Stimulated activated naive CD8-positive, alpha-beta T cell treated with anti-CD3 and anti-CD28 coated beads, Interleukin-15, Interleukin-2, amounts not matched to agents 100 U/mL and 50 U/mL, for 24 hours (primary cell): ENCODE measurements around the gene PRKCA.

Source experiments
- ATAC-seq: fragments of 150-1000 bp; cut with Tn5 transposase; one replicate; pipeline ENCODE4 v1.10.0; 2021
- DNase-seq: peaks from one replicate; pipeline ENCODE4 v3.0.0; 2021

PRKCA gene

GRCh38 chr17:66776999-66777688, 474.7 kb downstream of the PRKCA start:
- no peak for ATAC-seq
- no peak for DNase-seq

GRCh38 chr17:66777689-66778225, 475.3 kb downstream of the PRKCA start:
- ATAC-seq = no peak

GRCh38 chr17:66778531-66779236, 476.3 kb downstream of the PRKCA start:
- ATAC-seq = no peak
- DNase-seq = no peak

More at GRCh38 chr17:66777689-66778225, 475.3 kb downstream of the PRKCA start:
- no peak for DNase-seq

DNA sequence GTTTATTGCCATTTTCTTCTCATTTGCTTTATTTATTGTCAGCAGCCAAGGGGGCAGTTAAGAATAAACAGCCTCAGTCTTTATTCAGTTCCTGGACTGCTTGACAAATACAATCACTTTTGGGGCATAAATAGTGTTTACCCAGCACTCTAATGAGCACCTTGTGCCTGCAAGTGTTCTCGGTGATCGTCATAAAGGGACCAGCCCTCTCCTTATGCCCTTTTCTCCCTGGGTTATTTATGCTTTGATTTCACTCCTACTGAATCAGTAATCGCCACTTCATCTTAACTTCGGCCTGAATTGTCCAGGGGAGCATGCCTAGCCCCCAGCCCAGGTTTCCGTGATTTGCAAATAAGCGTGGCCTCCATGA, 476.8 kb downstream of the PRKCA start:
- DNase-seq (no peak), ATAC-seq (no peak)

- DNase-seq = no peak
- no peak for ATAC-seq
Observed at GRCh38 chr17:66781135-66781534, 478.7 kb downstream of the PRKCA start.

- no peak for ATAC-seq
- DNase-seq = no peak
Observed at GRCh38 chr17:66782851-66783250, 480.4 kb downstream of the PRKCA start.

DNA sequence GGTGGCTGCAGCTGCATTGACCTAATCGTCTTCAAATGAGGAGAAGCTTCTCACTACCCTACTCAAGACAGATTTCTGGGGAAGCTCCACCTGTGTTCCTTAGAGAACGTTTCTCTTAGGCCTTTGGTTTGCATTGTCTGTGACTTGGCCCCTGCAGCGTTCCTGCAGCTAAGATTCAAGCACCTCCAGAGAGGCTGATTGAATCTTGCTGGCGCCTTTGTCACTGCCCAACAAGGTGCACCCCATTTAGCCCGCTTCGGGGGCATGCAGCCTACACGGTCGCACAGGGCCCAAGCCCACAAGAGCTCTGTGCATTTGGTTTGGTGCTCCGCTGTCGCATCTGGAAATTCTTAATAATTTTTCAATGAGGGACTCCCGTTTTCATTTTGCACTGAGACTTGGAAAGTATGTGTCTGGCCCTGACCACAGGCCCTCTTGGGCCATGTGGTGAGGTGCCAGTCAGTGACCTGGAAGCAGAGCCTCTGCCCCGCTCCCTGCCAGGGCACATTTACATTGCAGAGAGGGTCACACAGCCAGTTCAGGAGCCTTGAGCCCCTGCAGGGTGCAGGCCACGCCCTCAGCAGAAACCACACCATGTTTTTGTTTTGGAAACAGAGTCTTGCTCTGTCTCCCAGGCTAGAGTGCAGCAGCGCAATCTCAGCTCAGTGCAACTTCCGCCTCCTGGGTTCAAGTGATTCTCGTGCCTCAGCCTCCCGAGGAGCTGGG, 481.4 kb downstream of the PRKCA start:
- DNase-seq (no peak), ATAC-seq (peak; percentile 50)

GRCh38 chr17:66784621-66785364, 482.4 kb downstream of the PRKCA start:
- no peak for ATAC-seq

DNA sequence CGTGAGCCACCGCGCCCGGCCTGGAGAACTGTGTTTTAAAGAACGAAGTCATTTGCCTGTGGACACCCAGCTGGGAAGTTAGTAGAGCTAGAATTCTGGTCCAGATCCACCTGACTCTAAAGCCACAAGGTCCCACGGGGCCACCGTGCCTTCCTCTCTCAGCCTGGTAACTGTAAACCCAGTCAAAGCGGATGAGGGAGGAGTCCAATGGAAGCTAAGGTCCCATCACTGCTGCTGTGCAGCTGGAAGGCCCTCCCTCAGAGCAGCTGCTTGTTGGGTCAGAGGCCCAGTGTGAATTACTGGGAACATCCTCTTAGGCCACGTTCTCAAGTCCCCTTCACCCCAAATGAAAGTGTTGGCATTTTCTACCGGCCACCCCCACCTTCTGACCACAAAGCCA, 483.7 kb downstream of the PRKCA start:
- DNase-seq (no peak), ATAC-seq (no peak)

More at GRCh38 chr17:66784621-66785364, 482.4 kb downstream of the PRKCA start:
- no peak for DNase-seq

GRCh38 chr17:66787914-66788313, 485.5 kb downstream of the PRKCA start:
- DNase-seq (no peak), ATAC-seq (no peak)

GRCh38 chr17:66789093-66789492, 486.7 kb downstream of the PRKCA start:
- ATAC-seq (no peak), DNase-seq (no peak)

GRCh38 chr17:66789961-66790437, 487.6 kb downstream of the PRKCA start:
- ATAC-seq (no peak), DNase-seq (no peak)

GRCh38 chr17:66790501-66791061, 488.2 kb downstream of the PRKCA start:
- DNase-seq (no peak), ATAC-seq (no peak)

GRCh38 chr17:66791347-66791746, 488.9 kb downstream of the PRKCA start:
- DNase-seq = no peak
- ATAC-seq = no peak

DNA sequence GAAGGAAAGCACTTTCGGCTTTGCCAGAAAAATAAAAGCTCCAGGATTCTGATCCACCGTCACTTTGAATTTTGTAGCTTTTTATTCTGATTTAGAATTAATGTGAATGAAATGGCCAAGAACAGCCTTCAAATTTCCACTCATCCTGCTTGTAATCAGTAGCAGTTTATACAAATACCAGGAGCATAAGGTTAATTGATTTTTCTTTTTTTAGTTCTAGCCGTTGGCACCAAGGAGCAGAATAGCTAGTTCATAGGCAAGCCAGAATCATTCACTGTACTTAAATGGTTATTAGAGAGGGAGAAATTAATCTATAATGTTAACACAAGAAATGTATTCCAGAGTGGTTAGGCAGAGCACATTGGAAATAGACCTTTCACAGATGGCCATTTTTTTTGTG, 491.4 kb downstream of the PRKCA start:
- DNase-seq (no peak), ATAC-seq (no peak)

- DNase-seq (no peak), ATAC-seq (no peak)
Observed at GRCh38 chr17:66795486-66795885, 493.1 kb downstream of the PRKCA start.

DNA sequence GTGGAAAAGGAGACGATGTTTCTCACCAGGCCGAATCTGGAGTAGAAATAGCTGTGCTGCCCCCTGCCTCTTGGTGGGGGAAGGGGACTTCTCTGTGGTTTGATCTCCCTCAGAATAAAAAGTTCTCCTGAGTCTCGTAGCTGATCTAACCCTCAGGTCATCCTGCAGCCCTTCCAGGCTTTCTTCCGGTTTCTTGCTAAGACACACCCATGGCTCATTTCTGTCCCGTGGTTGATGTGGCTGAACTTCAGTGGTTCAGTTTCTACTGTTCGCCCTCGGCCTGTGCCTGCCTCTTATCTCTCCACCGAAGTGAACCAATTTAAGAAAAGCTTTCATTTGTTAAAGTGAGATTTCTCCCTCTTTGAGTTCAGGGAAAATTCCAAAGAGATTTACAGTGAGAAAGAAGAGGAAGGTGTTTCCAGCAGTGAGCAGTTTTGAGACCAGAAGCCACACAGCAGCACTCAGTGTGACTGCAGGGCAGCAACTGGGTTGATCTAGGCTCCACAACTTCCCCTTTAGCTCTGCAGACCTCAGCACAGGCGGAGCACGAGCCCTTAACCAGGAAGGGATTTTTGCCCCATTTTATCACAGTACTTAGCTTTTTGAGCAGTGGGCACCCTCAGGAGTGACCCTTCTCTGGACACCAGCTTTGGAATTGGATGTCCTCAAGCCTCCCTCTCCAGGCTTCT, 497.6 kb downstream of the PRKCA start:
- no peak for DNase-seq
- no peak for ATAC-seq

GRCh38 chr17:66803474-66803951, 501.1 kb downstream of the PRKCA start:
- ATAC-seq (no peak), DNase-seq (no peak)

GRCh38 chr17:66805567-66805966, 503.2 kb downstream of the PRKCA start:
- DNase-seq (no peak), ATAC-seq (no peak)

DNA sequence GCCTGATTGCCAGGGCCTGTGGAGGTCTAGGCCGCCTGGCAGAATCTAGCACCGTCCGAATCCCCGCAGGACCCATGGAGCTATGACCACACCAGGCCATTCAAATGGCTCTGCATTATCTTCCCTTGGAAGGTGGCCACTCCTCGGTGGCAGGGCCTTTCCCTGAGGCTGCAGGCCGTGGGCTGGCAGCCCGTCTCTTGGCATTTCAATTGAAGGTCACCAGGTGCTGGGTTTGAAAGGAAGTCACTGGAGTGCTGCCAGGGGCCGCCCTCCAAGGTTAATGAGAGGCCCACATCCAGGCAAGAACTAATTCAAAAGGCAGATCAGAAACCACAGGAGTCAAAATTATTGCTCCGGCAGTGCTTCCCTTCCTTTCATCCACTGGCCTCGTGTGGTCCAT, 504.8 kb downstream of the PRKCA start:
- no peak for ATAC-seq

GRCh38 chr17:66809408-66809807, 507.0 kb downstream of the PRKCA start:
- ATAC-seq = no peak
- no peak for DNase-seq

More for the DNA sequence above, 504.8 kb downstream of the PRKCA start:
- no peak for DNase-seq
